DMS114 treated with DMSO at 0.1 percent for 48 hours (cell line): ENCODE measurements around the gene GALK1.

Experiments
- DNase-seq: peaks from one replicate; lab custom pipeline; 2025; ENCODE audit not compliant: unreplicated experiment; lab: John Stamatoyannopoulos, UW

Gene GALK1

DNA sequence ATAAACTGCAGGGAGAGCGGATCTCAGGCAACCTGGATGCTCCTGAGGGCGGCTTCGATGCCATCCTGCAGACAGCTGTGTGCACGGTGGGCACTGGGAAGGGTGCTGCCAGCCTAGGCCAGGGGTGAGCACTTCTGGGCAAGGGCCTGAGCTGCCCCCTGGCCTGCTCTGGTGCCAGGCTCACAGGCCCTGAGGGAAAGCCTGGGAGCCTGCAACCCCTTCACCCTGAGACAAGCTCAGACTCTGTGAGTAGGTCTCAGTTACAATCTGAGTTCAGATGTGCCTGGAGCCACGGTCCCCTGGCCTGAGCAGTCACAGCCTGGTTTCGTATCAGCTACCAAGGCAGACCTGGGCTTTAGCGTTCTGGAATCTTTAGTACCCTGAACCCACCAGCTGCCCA, 35.6 kb downstream of the GALK1 start:
- DNase-seq = no peak

DNA sequence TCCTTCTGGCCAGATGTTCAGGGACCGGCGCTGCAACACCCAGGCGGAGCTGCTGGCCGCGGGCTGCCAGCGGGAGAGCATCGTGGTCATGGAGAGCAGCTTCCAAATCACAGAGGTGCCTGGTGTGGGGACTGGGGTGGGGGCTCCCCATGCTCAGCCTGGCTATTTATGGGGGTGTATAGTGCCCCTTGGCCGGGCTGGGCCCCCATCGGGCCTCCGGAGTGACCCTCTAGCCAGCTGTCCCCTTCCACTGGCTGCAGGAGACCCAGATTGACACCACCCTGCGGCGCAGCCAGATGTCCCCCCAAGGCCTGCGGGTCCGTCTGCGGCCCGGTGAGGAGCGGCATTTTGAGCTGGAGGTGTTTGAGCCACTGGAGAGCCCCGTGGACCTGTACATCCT, 37.6 kb downstream of the GALK1 start:
- no peak for DNase-seq

DNA sequence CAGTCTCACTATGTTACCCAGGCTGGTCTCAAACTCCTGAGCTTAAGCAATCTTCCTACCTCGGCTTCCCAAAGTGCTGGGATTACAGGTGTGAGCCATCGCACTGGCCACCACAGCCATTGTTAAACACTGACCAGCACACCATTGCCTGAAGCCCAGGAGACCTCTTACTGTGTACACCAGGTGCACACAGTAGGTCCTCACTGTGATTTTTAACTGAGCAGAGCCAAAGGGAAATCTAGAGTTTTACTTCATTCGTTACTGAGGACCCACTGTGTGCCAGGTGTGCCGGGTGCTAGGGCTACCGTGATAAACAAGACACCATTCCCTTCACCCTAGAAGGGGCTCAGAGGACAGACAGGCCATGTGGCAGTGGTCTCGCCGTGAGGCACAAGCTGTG, 39.5 kb downstream of the GALK1 start:
- no peak for DNase-seq

DNA sequence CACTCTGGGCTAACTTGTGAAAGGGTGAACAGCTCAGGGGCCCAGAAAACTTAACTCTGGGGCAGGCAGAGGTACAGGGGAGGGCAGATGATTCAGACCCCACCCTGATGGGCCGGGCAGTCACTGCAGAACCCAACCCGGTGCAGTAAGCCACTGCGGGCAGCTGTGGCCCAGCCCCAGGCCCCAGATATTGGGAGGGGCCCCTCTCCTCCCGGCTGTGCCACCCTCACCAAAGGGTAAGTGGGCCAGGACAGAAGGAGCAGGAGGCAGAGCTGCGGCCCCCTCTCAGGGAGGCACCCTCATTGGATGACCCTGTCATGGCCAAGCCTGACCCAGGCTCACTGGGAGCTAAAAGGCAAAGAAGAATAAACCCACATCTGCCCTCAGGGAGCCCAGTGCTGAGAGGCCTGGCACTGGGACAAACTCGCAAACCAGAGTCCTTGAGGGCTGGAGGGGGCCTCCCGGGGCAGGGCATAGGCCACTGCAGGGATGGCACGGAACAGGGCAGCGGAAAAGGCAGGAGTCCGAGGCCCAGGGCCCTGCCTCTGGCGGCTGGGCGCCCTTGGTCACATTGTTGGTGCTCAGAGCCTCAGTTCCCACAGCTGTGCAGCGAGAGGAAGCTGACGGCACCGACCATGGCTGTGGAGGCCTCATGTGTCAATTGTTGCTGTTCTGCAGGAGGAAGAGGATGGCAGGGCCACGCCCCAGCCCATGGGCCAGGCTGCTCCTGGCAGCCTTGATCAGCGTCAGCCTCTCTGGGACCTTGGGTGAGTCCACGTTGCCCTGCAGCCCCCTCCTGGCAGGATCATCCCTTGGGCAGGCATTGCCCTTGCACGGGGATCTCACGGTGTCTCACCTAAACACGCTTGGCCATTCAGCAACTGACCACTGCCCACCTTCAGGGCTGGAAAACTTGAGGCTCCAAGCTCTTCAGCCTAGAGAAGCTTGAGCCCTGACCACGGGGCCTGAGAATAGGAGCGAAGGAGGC, 40.7 kb downstream of the GALK1 start:
- no peak for DNase-seq

DNA sequence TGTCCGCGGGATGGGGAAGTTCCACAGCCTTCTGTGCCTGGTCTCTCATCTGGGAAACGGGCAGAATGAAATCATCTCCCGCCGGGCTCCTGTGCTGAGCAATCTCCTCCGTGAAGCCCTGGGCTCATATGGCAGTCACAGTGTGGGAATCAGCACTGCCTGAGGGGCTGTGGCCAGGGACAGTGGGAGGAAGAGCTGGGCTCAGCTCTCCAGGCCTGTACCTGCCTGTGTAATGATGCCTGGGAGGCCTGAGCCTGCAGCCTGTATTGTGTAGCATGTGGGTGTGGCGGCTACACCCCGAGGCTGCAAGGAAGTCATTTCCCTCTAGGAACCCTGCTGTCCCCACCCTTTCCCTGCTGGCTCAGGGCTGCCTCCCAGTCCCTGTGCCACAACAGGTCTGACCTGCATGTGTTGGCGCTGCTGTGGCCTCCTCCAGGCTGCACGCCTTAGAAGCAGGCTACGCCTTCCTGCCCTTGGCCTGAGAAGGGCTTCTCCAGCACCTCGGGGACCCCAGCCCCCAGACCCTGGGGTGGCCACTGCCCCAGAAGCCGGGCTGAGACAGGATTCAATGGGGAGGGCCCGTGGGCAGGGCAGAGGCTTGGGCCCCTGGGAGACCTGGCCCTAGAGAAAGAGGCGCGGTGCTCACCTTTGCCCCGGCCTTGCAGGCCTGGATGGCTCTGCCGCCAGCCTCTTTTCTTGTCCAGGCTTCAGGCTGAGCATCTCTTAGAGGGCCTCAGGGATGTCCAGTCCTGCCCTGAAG, 41.6 kb downstream of the GALK1 start:
- no peak for DNase-seq

DNA sequence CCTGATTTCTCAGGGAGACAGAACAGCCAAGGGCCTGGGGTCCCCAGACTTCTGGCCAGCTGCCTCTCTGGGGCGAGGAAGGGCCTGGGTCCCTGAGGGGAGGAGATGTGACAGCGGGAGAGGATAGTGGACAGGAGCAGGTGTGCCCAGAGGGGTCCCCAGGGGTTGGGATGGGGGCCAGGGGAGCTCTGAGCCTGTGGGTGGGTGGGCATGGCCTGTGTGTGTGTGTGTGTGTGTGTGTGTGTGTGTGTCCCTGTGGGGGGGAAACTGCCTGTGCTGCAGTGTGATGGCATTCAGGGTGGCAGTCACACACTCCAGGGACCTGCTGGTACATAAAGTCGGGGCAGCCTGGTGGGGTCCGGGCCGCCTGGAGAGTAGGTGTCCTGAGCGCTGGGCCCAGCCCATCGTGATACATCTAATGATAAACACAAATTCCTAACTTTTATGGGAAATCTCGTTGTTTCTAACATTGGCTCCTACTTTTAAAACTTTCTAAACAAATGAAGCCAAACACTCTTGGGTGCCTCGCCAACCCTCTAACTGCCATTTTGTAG, 42.4 kb downstream of the GALK1 start:
- DNase-seq = no peak

DNA sequence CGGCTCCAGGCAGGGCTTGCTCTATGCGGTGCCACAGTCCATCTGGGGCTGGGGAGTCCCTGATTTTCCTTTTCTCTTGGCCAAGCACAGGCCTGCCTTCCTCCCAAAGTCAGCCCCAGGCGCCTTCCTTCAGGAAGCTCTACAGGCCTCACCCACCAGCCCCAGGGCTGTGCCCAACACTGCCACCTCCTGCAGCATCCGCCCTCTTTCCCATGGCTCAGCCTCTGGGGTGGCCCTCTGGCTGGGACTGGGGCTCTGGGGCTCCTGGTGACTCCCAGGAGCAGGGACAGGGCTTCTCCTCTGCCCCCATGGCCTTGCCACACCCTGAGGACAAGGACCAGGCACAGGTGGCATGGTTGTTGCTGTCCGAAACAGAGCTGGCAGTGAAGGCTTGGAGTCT, 42.9 kb downstream of the GALK1 start:
- no peak for DNase-seq

DNA sequence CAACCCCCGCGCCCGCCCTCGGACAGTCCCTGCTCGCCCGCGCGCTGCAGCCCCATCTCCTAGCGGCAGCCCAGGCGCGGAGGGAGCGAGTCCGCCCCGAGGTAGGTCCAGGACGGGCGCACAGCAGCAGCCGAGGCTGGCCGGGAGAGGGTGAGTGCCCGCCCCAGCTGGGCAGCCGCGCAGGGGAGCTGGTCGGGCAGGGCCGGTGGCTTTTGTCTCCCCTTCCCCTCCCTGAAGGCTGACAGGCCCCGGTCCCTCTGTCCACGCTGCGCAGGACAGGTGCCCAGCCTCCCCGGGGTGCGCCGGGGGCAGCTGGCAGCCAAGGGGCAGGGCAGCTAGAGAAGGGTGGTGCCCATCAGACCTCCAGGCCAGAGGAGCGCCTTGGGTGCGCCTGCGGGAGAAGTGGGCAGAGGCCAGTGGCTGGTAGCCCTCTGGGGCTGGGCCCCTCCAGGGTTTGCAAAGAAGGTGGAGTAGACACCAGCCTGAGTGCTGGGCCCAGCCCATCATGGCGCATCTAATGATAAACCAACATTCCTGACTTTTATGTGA, 43.5 kb downstream of the GALK1 start:
- DNase-seq = no peak

DNA sequence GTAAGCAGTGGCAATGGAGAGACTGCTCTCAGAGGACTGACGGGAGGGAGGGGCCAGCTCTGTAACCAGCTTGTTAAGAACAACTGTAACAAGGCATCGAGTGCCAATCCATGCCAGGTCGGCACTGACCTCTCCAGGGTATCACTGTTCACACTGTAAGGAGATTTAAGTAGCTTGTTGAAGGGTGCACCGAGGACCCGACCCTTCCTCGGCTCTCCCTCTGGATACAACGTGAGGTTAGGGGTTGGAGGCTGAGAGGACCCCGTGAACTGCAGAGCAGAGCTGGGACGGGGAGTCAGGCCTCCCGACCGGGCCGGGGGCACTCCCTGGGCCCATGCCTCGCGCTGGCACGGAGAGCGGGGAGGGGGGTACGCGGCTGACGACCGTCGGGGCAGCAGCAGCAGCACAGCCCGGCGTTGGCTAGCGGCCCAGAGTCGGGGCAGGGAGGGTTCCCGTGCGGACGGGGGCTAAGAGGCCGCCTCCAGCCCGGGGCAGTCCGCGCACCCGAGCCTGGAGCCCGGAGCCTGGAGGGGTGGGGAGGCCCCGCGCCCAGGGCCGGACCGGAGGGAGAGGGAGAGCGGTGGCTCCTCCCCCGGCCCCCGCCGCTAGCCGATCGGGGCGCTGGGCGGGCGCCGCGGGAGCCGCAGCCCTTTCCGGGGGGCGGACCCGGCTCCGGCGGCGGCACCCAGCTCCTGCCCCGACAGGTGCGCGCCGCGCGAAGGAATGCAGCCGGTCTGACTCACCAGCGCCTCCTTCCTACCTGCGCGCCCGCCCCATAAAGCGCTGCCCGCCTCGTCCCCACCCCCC, 44.1 kb downstream of the GALK1 start, which contains the start of gene ITGB4:
Gene ITGB4 (plus strand): TSS at position 804 of the 807 bp plus-strand sequence. CDS start 3,245 bp downstream, outside the sequence.
- no peak for DNase-seq

DNA sequence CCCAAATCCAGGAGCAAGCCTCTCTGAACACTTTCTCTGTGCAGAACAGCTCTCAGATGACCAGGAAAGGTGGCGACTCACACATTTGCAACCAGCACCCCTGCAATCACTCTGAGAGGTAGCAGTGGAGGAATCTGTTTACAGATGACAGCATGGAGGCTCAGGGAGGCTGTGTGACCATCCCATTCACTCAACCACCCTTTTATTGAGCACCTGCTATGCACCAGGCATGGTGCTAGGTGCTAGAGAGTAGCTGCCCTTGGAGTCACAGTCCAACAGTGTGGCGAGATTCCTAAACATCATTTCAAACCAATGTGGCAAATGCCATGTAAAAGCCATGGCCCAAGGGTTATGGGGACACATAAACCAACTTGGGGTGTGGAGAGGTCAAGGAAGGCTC, 45.3 kb downstream of the GALK1 start:
- DNase-seq = no peak

DNA sequence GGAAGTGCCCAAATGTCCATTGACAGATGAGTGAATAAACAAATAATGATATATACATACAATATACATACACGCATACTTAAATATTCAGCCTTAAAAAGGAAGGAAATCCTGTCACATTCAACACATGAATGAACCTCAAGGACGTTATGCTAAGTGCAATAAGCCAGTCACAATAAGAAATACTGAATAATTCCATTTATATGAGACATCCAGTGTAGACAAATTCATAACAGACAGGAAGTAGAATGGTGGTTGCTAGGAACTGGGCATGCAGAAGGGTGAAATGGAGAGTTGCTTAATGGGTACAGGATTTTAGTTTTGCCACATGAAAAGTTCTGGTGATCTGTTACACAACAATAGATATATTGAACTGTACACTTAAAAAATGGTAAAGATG, 52.5 kb downstream of the GALK1 start:
- no peak for DNase-seq
